AG04450 (cell line): ENCODE results near the gene PRXL2A. TPM values are rescaled to one million over a fixed set of nuclear protein-coding genes. Genes with fewer than 3 reads are reported as not detected.

ENCODE experiments used
- CTCF ChIA-PET: fragments of 300-600, 350-600 bp; formaldehyde crosslinking; extraction: SDS; loops from one replicate; lab custom pipeline; 2022; ENCODE audit warnings: antibody characterized with exemption, inconsistent platforms; lab: Charles Lee
- POLR2A ChIA-PET: fragments of 350-600 bp; formaldehyde crosslinking; extraction: SDS; loops from one replicate; lab custom pipeline; 2021; ENCODE audit warnings: antibody characterized with exemption, inconsistent platforms; lab: Yijun Ruan, JAX
- DNase-seq: peaks from one replicate; pipeline ENCODE4 v3.0.0-alpha.2; 2011; ENCODE audit warnings: low read depth, low spot score
- H3K27ac ChIP-seq: one replicate; pipeline ENCODE4 v1.5.1; 2012; ENCODE audit warnings: low read depth, low read length, control low read depth
- H3K27me3 ChIP-seq: one replicate; pipeline ENCODE4 v1.6.0; 2012; ENCODE audit warnings: low read length; ENCODE audit not compliant: control insufficient read depth, insufficient read depth
- H3K4me3 ChIP-seq: 2 replicates; pipeline ENCODE4 v1.5.1; 2011; ENCODE audit warnings: mild to moderate bottlenecking, low read depth, low read length, control low read depth
- H3K9me3 ChIP-seq: 2 replicates; pipeline ENCODE4 v1.5.1; 2012; ENCODE audit warnings: low read length; ENCODE audit not compliant: control insufficient read depth, insufficient read depth
- polyA plus RNA-seq: library from polyadenylated mRNA; depleted of rRNA; stranded (reverse); fragments of >200 nt; gene quantifications from 2 replicates; pipeline ENCODE4 v1.2.3, GENCODE V29; 2011
- TF ChIP-seq, protein P1 (sequence below): IDR thresholded peaks from 2 replicates; pipeline ENCODE4 v1.5.1; 2011; ENCODE audit warnings: low read depth, low read length, control low read depth, inconsistent platforms

Gene PRXL2A
- polyA plus RNA-seq, 1 experiment: 5.2 TPM

DNA sequence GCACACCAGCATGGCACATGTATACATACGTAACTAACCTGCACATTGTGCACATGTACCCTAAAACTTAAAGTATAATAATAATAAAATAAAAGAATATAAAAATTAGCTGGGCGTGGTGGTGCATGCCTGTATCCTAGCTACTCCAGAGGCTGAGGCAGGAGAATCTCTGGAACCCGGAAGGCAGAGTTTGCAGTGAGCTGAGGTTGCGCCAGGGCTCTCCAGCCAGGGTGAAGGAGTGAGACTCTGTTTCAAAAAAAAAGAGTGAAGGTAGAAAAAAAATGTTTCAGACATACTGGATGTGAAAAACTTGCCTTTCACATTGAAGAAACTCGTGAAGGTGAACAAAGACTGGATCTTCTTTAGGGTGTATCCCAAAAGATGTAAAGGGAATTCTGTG lies 72.5 kb downstream of the PRXL2A start:
- H3K4me3 ChIP-seq: no peak overlapping the region
- peaks cover 16% of the 10 kb centered on the region for H3K9me3 ChIP-seq
- no peaks in the 10 kb centered on the region for H3K27me3 ChIP-seq
- TF ChIP-seq, protein P1, sequence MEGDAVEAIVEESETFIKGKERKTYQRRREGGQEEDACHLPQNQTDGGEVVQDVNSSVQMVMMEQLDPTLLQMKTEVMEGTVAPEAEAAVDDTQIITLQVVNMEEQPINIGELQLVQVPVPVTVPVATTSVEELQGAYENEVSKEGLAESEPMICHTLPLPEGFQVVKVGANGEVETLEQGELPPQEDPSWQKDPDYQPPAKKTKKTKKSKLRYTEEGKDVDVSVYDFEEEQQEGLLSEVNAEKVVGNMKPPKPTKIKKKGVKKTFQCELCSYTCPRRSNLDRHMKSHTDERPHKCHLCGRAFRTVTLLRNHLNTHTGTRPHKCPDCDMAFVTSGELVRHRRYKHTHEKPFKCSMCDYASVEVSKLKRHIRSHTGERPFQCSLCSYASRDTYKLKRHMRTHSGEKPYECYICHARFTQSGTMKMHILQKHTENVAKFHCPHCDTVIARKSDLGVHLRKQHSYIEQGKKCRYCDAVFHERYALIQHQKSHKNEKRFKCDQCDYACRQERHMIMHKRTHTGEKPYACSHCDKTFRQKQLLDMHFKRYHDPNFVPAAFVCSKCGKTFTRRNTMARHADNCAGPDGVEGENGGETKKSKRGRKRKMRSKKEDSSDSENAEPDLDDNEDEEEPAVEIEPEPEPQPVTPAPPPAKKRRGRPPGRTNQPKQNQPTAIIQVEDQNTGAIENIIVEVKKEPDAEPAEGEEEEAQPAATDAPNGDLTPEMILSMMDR: no peak
- CTCF ChIA-PET: interaction anchor here (0.9 kb wide), 1 partner anchor 25 kb away, joined by 3 read pairs; no protein-coding TSS in a partner anchor
- POLR2A ChIA-PET: no interaction called here
- no peak overlapping the region for H3K27ac ChIP-seq
- DNase-seq: no peak

DNA sequence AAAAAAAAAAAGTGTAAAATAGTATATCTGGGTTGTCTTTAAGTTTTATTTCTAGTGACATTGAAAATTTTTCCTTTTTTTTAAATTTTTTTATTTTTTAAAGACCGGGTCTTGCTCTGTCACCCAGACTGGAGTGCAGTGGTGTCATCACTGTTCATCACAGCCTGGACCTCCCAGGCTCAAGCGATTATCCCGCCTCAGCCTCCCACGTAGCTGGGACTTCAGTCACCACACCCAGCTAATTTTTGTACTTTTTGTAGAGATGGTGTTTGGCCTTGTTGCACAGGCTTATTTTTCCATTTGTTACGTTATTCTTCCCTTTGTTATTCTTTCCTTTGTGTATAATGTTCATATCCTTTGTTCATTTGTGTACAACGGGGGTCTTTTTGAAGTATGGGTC lies 75.9 kb downstream of the PRXL2A start:
- Histone ChIP-seq H3K27ac (no peak overlapping the region), H3K4me3 (no peak overlapping the region), H3K27me3 (no peaks in the 10 kb centered on the region), H3K9me3 (no peaks in the 10 kb centered on the region)
- TF ChIP-seq, protein P1: no peak
- ChIA-PET POLR2A (no interaction called here), CTCF (no interaction called here)
- no peak for DNase-seq

DNA sequence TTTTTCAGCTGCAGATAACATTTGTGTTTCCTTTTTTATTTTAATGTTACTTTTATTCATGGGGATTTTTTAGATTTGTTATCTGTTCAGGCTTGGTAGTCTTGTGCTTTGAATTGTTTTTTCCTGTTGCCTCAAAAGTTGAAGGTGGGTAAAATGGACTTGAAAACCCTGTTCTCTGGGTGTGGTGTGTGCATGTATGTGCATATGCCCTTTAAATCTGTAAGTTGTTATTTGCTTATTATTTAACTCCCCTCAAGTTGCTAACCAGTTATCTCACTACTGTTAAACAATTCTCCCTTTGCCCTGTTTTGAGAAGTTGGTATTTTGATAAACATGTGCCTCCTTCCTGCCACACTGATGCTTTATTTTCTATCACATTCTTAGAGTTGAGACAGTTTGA lies 76.3 kb downstream of the PRXL2A start:
- H3K27me3 ChIP-seq: no peaks in the 10 kb centered on the region
- TF ChIP-seq, protein P1: no peak
- H3K27ac ChIP-seq: no peak overlapping the region
- no peaks in the 10 kb centered on the region for H3K9me3 ChIP-seq
- CTCF ChIA-PET: interaction anchor here (0.5 to 2.0 kb wide), 2 partner anchors 21 to 26 kb away, joined by 3 to 10 read pairs; no protein-coding TSS in a partner anchor
- H3K4me3 ChIP-seq: no peak overlapping the region
- POLR2A ChIA-PET: no interaction called here
- DNase-seq: no peak

DNA sequence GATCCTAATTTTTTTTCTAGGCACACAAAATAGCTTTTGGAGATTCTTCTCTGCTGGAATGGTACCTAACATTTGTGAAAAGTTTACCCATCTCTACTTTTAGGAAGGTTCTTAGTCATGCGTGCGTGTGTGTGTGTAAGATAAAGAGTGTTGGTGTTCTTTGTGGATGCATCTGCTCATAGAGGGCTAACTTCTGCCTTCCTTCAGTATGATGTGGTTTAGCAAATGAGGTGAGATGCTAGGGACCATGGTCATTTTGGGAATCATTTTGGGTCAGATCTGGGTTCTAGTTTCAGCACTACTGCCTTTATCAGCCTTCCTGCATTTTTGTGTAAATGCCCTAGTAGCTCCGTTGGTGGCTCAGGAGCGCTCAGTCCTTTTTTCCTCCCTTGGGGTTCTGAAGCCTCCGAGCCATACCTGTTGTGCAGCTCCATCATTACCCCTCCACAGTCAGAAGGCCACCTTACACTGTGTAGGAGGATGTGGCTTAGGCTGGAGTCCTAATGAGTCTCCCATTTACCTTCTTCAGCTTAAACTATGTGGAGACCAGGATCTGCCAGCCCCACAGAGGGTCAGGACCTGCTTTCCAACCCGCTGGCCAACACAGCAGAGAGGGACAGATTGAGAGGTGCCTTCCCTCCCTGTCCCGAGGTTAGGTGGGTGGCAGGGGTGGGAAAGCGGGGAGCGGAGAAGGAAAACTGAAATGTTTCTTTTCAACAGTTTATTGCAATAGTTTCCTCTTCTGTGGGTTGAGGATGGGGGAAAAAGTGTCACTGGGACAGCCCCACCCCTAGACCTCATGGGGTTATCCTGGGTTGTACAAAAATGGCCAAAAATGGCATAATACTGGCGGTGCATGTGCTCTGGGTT lies 77.0 kb downstream of the PRXL2A start:
- no peaks in the 10 kb centered on the region for H3K9me3 ChIP-seq
- no peak for DNase-seq
- TF ChIP-seq, protein P1: no peak
- CTCF ChIA-PET: interaction anchor here (0.5 to 2.0 kb wide), 2 partner anchors 20 to 27 kb away, joined by 3 to 10 read pairs; no protein-coding TSS in a partner anchor
- POLR2A ChIA-PET: no interaction called here
- H3K27me3 ChIP-seq: no peaks in the 10 kb centered on the region
- no peak overlapping the region for H3K27ac ChIP-seq
- no peak overlapping the region for H3K4me3 ChIP-seq
